CD4-positive, alpha-beta T cell treated with Interleukin-21 for 1 hour (primary cell): Measurements from ENCODE around the gene TFDP2.
"Not testable (repeated sequence)": the region's sequence is repeated elsewhere in the genome, so short reads cannot be mapped to it uniquely, and the experiment has no call there.

Experiments used
- DNase-seq: peaks from one replicate; pipeline ENCODE4 v3.0.0-alpha.2; 2020

TFDP2 gene

DNA sequence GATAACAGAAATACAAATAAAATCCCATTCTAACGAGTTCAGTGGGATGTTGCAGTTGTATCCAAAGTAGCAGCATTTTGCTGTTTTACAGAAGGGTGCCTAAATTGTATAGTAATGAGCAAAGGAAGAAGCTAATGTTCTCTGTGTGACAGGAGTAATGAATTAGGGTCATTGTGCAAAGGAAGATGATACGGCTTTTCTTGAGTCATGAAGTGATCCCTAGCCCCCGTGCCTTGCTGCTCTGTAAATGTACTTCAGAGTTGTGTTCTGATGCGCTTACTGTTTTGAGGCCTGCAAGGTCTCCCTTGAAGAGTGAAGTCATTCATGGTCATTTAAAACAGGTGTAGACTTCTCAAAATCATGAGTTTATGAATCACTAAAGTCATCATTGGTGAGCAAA, 235.0 kb downstream of the TFDP2 start:
- DNase-seq, result no peak

- DNase-seq, result peak; percentile 81
Measured at GRCh38 chr3:141913150-141913811, 236.1 kb downstream of the TFDP2 start.

GRCh38 chr3:141909986-141910385, 239.4 kb downstream of the TFDP2 start:
- not testable (repeated sequence) for DNase-seq

DNA sequence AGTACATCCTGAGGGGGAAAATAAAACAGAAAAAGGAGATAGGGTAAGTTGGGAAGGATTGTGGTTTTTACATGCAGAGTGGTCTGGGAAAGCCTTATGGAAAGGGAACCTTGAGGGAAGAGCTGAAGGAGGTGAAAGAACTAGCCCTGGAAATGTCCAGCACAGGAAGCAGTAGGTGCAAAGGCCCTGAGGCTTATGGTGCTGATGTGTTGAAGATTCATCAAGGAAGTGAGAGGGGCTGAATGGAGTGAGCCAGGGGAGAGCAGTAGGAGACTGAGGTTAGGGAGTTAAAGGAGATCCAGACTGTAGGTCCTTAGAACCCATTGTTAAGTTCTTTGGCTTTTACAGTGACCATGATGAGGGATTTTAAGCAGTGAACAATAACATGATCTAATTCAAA, 239.9 kb downstream of the TFDP2 start:
- no peak for DNase-seq

DNA sequence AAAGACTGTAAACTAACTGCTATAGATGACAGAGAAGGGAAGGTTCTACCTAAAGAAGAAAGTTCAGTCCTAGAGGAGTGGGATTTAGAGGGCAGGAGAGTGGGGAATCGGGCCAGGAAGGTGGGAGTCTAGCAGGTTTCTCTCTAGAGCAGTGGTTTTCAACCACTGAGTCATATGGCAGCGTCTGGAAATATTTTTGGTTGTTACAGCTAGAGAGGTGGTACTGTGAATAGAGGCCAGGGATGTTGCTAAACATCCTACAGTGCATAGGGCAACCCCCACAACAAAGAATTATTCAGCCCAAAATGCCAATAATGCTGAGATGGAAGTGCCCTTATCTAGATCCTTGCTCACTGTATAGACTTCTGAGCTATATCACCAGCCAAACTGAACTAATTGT, 244.2 kb downstream of the TFDP2 start:
- no peak for DNase-seq

DNA sequence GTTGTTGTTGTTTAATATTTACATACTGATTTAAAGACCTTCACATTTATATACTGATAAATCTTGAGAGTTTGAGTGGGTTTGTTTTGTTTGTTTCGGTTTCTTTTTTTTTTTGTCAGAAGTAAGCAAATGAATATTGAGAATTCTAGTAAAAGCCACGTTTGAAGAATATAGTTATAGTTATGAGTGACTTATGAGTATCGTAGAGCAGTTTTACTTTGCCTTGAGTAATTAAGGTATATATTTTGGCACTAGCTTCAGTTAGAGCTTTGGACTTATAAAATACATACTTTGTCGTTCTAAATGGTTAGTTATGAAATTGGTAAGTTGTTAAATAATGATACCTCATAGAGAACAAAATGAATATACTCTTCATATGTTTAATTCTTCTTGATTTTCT, 245.1 kb downstream of the TFDP2 start:
- no peak for DNase-seq

GRCh38 chr3:141901914-141902313, 247.4 kb downstream of the TFDP2 start:
- no peak for DNase-seq

DNA sequence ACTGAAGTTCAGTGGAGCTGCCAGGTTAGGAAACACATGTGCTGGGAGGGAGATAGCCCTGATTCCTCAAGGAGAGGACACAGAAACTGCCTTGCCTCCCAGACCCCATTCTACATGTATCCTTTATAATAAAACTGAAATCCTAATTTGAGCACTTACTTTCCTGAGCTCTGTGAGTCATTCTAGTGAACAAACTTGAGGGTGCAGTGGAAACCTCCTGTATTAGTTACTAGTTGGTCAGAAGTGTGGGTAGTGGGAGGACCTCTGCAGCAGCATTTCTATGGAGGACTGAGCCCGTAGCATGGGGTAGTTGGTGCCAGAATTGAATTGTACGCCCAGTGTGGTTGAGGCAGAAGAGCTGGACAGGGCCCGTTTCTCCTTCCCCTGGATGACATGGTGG, 249.0 kb downstream of the TFDP2 start:
- no peak for DNase-seq

DNA sequence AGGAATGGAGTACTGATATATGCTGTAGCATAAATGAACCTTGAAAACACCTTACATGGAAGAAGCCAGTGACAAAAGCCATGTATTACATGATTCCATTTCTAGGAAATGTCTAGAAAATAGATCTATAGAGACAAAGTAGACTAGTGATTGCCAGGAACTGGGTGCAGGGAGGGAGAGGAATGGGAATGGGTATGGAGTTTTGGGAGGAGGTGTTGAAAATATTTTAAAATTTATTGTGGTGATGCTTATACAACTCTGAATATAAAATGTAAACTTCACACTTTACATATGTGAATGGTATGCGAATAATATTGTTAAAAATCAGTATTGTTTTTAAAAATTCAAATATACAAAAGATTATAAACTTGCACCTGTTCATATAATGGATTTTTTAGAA, 250.4 kb downstream of the TFDP2 start:
- no peak for DNase-seq

DNA sequence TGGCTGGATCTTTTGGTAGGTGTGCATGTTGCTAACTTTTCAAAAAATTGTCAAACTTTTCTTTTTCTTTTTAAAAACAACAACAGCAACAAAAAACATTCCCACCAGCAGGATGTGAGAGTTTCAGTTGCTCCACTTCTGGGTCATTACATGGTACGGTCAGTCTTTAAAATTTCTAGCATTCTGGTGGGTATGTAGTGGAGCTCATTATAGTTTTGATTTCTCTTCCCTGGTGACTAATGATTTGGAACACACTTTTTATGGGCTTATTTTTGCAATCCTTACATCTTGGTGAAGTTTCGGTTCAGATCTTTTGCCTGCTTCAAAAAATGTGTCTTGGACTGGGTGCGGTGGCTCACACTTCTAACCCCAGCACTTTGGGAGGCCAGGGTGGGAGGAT, 253.6 kb downstream of the TFDP2 start:
- DNase-seq, result no peak

- DNase-seq, result no peak
Measured at GRCh38 chr3:141894524-141895176, 254.7 kb downstream of the TFDP2 start.
